ENCODE measurements around the gene HSPA12A. TPM values are rescaled to one million over a fixed set of nuclear protein-coding genes. Genes with fewer than 3 reads are reported as not detected.

The HSPA12A gene
- total and polyA plus RNA-seq, 9 of the 15 experiments (the other 6 are each of a cell fraction or from before 2014, with no cell fraction given): 0.01 to 0.18 (median 0.04) TPM; not detected in 4

- CTCF ChIA-PET (ENCODE audit: low intra/inter-chr PET ratio): no interaction called here
- no peak for FAIRE-seq
- intact Hi-C loops (cut with micrococcal nuclease): loop anchor here (5.0 kb wide), 1 partner anchor 494 kb away; no protein-coding TSS in a partner anchor
These were observed 59.2 kb downstream of the HSPA12A start for GRCh38 chr10:116683166-116683565.

More at GRCh38 chr10:116683166-116683565, 59.2 kb downstream of the HSPA12A start:
- DNase-seq (ENCODE audit: extremely low read depth in 1 of 4, low spot score in 3 of 4): no peak
- H3K4me2 ChIP-seq (ENCODE audit: insufficient read depth, low read length): no peak overlapping the region
- no TSS peak for BruUV-seq (replicated peaks)
- no peaks in the 10 kb centered on the region for H3K9me1 ChIP-seq (ENCODE audit: control insufficient read depth, insufficient read depth, low read length)
- TF ChIP-seq ZNF398 (CRISPR knock-in tag; IDR thresholded peaks at IDR 0.05) (no peak), TEAD2 (tag; IDR thresholded peaks at IDR 0.05) (no peak), MAFG (tag; conservative IDR thresholded peaks at IDR 0.05) (0 out of 2 replicates have a peak, but pooled peaks have one; percentile 21), NFE2 (IDR thresholded peaks at IDR 0.05; ENCODE audit: low read depth) (0 out of 2 replicates have a peak, but pooled peaks have one; percentile 16), MEF2D (tag; conservative IDR thresholded peaks at IDR 0.05; ENCODE audit: low read depth) (no peak), ETS1 (conservative IDR thresholded peaks at IDR 0.05; ENCODE audit: control insufficient read depth, low read depth, low read length) (no peak), ZNF280A (IDR thresholded peaks at IDR 0.05; ENCODE audit: low read depth, partially characterized antibody) (no peak)
- no peak overlapping the region for H2AFZ ChIP-seq (ENCODE audit: low read depth, low read length)
- 22% methylated on average over 8 of the region's 9 CpGs for WGBS (ENCODE audit: insufficient coverage, low coverage, missing lambda C conversion rate)
- H3K4me3 ChIP-seq: no peak overlapping the region
- no peaks in the 10 kb centered on the region for H4K20me1 ChIP-seq (replicated peaks; ENCODE audit: control insufficient read depth, insufficient read depth, low read length)
- no peaks in the 10 kb centered on the region for H3K9me3 ChIP-seq (replicated peaks; ENCODE audit: control insufficient read depth, insufficient read depth, low read depth, low read length)
- ATAC-seq: no peak
- H3K27ac ChIP-seq (ENCODE audit: extremely low read depth, low read depth, low read length): no peak overlapping the region
- no peaks in the 10 kb centered on the region for H3K79me2 ChIP-seq (ENCODE audit: control insufficient read depth, insufficient read depth, low read length)
- H3K27me3 ChIP-seq (ENCODE audit: control insufficient read depth in 2 of 2, insufficient read depth in 2 of 2, low read length in 2 of 2): peaks cover 0 to 19% of the 10 kb centered on the region in 2 experiments; a peak in 2 of 5 replicates
- no peaks in the 10 kb centered on the region; a peak in 1 of 5 replicates for H3K4me1 ChIP-seq (replicated peaks in 1 of 2; ENCODE audit: control insufficient read depth in 2 of 2, insufficient read depth in 2 of 2, low read length in 2 of 2)
- no peak overlapping the region for H3K9ac ChIP-seq (ENCODE audit: insufficient read depth in 1 of 2, low read depth in 2 of 2, low read length in 2 of 2)
- in situ Hi-C loops (cut with MboI): loop anchor here (10.0 to 25.0 kb wide), 2 partner anchors 104 to 492 kb away; no protein-coding TSS in a partner anchor
- POLR2A ChIA-PET: no interaction called here
- H3K36me3 ChIP-seq (ENCODE audit: control insufficient read depth, insufficient read depth, low read length): no peaks in the 10 kb centered on the region

All from K562 (cell line).